ENCODE results near the gene EHHADH.
A peak's percentile ranks its signal among the peaks of the same experiment; 100 is the strongest.

The EHHADH gene

DNA sequence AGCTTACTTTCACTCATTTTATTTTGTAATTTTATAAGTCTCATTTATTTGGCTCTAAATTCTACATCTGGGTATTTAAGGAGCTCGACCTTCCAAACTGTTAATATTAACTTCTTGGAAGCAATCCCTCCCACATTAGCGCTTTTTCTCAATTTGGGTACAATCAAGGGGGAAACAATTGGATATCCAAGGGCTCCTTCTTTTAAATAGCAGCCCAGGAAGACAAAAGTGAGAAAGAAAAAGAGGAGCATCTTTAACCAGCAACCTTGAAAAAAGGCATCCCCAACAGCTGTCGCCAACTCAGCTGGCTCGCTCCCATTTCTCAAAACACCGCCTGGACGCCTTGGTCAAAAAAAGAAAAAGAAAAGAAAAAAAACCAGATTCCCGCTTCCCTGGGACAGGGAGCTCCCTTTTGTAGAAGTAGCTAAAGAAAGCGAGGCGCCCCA lies 101.9 kb downstream of the EHHADH start:
- WGBS = 6% methylated on average over 7 of the region's 9 CpGs
- Histone ChIP-seq H2BK5ac (ENCODE audit: low read depth, low read length, poor library complexity, severe bottlenecking) (no peak overlapping the region), H3K18ac (ENCODE audit: low read depth in 1 of 2, low read length in 2 of 2) (no peak overlapping the region), H3K9me3 (ENCODE audit: control insufficient read depth, low read length) (no peaks in the 10 kb centered on the region), H3K4me1 (ENCODE audit: control insufficient read depth, insufficient read depth, low read depth, low read length) (peaks cover 17% of the 10 kb centered on the region), H4K91ac (ENCODE audit: low read length) (no peak overlapping the region), H2AK5ac (ENCODE audit: low read length, severe bottlenecking) (no peak overlapping the region), H2BK15ac (ENCODE audit: low read depth, poor library complexity, severe bottlenecking) (no peak overlapping the region), H2BK12ac (ENCODE audit: low read length in 2 of 2) (no peak overlapping the region), H3K14ac (ENCODE audit: low read length in 2 of 2) (no peak overlapping the region), H3K27ac (ENCODE audit: low read length, poor library complexity, severe bottlenecking) (no peak overlapping the region), H3K4me2 (ENCODE audit: low read length, poor library complexity, severe bottlenecking) (peak overlapping the region; percentile 78), H4K8ac (ENCODE audit: low read length) (no peak overlapping the region), H2BK120ac (ENCODE audit: low read depth, low read length) (no peak overlapping the region), H3K23ac (ENCODE audit: low read length in 2 of 2) (no peak overlapping the region), H3K9ac (ENCODE audit: low read length) (peak overlapping the region; percentile 81), H3K4me3 (ENCODE audit: insufficient read depth in 1 of 2, low read depth in 1 of 2, low read length in 2 of 2) (peak overlapping the region; percentile 80 to 90), H3K79me1 (replicated peaks; ENCODE audit: low read length, poor library complexity, severe bottlenecking) (no peaks in the 10 kb centered on the region), H3K27me3 (ENCODE audit: control insufficient read depth in 1 of 2, insufficient read depth in 1 of 2, low read length in 2 of 2) (peaks cover 13 to 15% of the 10 kb centered on the region in 2 experiments), H3K4ac (ENCODE audit: low read depth in 1 of 2, low read length in 2 of 2) (no peak overlapping the region), H3K36me3 (ENCODE audit: control insufficient read depth in 1 of 2, insufficient read depth in 2 of 2, low read depth in 1 of 2, low read length in 2 of 2) (no peaks in the 10 kb centered on the region), H2AFZ (ENCODE audit: low read depth, low read length) (peak overlapping the region; percentile 99)
- DNase-seq = no peak

DNA sequence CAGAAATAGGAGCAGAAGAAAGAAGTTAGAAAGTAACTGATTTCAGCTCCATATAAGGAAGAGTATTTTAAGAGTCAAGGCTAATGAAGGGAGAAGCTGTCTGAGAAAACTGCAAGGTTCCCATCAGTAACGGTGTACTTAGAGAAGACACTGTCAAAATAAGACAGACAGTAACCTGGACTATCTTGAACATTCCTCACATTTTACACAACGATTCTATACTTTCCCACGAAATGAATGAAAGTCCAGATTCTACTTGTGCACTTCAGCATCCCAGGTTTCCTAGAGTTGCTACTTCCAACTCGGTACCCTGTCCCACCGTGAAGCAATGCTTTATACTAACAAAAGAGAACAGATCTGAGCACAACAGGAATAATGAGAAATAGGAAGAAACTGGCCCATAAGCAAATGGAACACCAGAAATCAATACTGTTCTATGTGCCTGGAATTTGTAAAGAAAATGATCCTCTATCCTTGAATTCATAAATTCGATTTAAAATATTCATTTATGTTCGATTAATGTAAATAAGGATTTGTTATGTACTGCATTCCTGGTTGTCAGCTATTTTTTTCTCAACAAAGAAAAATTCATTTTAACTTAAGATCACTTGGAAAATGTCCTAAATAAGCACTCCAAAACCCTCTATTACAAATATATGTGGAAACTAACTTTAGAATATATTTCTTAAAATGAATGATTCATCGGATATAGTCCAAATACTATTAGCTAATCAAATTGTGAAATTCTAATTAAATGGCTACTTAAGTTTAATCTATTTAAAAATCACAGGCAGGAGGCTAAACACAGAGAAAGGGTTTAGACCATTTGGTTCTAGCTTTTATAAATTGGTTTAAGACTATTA lies 102.5 kb downstream of the EHHADH start:
- no peaks in the 10 kb centered on the region for H3K79me1 ChIP-seq (replicated peaks; ENCODE audit: low read length, poor library complexity, severe bottlenecking)

DNA sequence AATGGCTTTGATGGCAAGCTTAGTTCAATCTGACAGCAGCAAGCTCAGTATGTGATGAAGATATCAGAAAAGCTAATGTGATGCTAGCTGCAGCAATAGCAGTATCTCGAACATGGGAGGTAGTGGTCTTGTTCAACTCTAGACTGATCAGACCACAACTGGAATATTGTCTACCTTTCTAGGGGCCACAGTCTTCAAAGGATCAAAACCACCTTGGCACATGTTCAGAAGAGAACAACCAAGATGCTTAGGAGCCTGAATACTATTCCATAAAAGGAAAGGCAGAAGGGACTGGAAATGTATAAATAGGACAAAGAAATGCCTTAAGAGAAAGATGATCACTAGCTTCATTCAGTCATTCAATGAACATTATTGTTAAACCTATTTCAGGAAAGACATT lies 103.3 kb downstream of the EHHADH start:
- no peak overlapping the region for H3K18ac ChIP-seq (ENCODE audit: low read depth in 1 of 2, low read length in 2 of 2)
- H3K4me1 ChIP-seq (ENCODE audit: control insufficient read depth, insufficient read depth, low read depth, low read length) = peaks cover 17% of the 10 kb centered on the region
- no peak overlapping the region for H2BK12ac ChIP-seq (ENCODE audit: low read length in 2 of 2)
- no peak for DNase-seq
- no peak overlapping the region for H3K9ac ChIP-seq (ENCODE audit: low read length)
- no peak overlapping the region for H2BK5ac ChIP-seq (ENCODE audit: low read depth, low read length, poor library complexity, severe bottlenecking)
- H3K27me3 ChIP-seq (ENCODE audit: control insufficient read depth in 1 of 2, insufficient read depth in 1 of 2, low read length in 2 of 2) = peaks cover 11 to 13% of the 10 kb centered on the region in 2 experiments
- H3K79me1 ChIP-seq (replicated peaks; ENCODE audit: low read length, poor library complexity, severe bottlenecking) = no peaks in the 10 kb centered on the region
- WGBS = 100% methylated on average over 1 of the region's 1 CpG
- no peak overlapping the region for H2BK15ac ChIP-seq (ENCODE audit: low read depth, poor library complexity, severe bottlenecking)
- no peak overlapping the region for H2AK5ac ChIP-seq (ENCODE audit: low read length, severe bottlenecking)
- H4K8ac ChIP-seq (ENCODE audit: low read length) = no peak overlapping the region
- H3K36me3 ChIP-seq (ENCODE audit: control insufficient read depth in 1 of 2, insufficient read depth in 2 of 2, low read depth in 1 of 2, low read length in 2 of 2) = no peaks in the 10 kb centered on the region
- H2AFZ ChIP-seq (ENCODE audit: low read depth, low read length) = no peak overlapping the region
- H3K4me2 ChIP-seq (ENCODE audit: low read length, poor library complexity, severe bottlenecking) = no peak overlapping the region
- H3K4me3 ChIP-seq (ENCODE audit: insufficient read depth in 1 of 2, low read depth in 1 of 2, low read length in 2 of 2) = no peak overlapping the region
- H4K91ac ChIP-seq (ENCODE audit: low read length) = no peak overlapping the region
- H3K23ac ChIP-seq (ENCODE audit: low read length in 2 of 2) = no peak overlapping the region
- no peak overlapping the region for H3K4ac ChIP-seq (ENCODE audit: low read depth in 1 of 2, low read length in 2 of 2)
- H3K9me3 ChIP-seq (ENCODE audit: control insufficient read depth, low read length) = no peaks in the 10 kb centered on the region
- no peak overlapping the region for H2BK120ac ChIP-seq (ENCODE audit: low read depth, low read length)
- H3K27ac ChIP-seq (ENCODE audit: low read length, poor library complexity, severe bottlenecking) = no peak overlapping the region
- no peak overlapping the region for H3K14ac ChIP-seq (ENCODE audit: low read length in 2 of 2)

More for the DNA sequence above, 102.5 kb downstream of the EHHADH start:
- H2BK5ac ChIP-seq (ENCODE audit: low read depth, low read length, poor library complexity, severe bottlenecking) = no peak overlapping the region
- H3K23ac ChIP-seq (ENCODE audit: low read length in 2 of 2) = no peak overlapping the region
- H2BK15ac ChIP-seq (ENCODE audit: low read depth, poor library complexity, severe bottlenecking) = no peak overlapping the region
- H3K4me1 ChIP-seq (ENCODE audit: control insufficient read depth, insufficient read depth, low read depth, low read length) = peaks cover 17% of the 10 kb centered on the region
- H3K4me2 ChIP-seq (ENCODE audit: low read length, poor library complexity, severe bottlenecking) = no peak overlapping the region
- H2BK120ac ChIP-seq (ENCODE audit: low read depth, low read length) = no peak overlapping the region
- H2BK12ac ChIP-seq (ENCODE audit: low read length in 2 of 2) = no peak overlapping the region
- DNase-seq = no peak
- no peak overlapping the region for H2AK5ac ChIP-seq (ENCODE audit: low read length, severe bottlenecking)
- H3K27me3 ChIP-seq (ENCODE audit: control insufficient read depth in 1 of 2, insufficient read depth in 1 of 2, low read length in 2 of 2) = peaks cover 11 to 13% of the 10 kb centered on the region in 2 experiments
- H4K8ac ChIP-seq (ENCODE audit: low read length) = no peak overlapping the region
- peak overlapping the region; percentile 81 for H3K9ac ChIP-seq (ENCODE audit: low read length)
- H3K4me3 ChIP-seq (ENCODE audit: insufficient read depth in 1 of 2, low read depth in 1 of 2, low read length in 2 of 2) = peak overlapping the region in 1 of 2 experiments; percentile 90
- H3K4ac ChIP-seq (ENCODE audit: low read depth in 1 of 2, low read length in 2 of 2) = no peak overlapping the region
- no peak overlapping the region for H3K14ac ChIP-seq (ENCODE audit: low read length in 2 of 2)
- no peaks in the 10 kb centered on the region for H3K36me3 ChIP-seq (ENCODE audit: control insufficient read depth in 1 of 2, insufficient read depth in 2 of 2, low read depth in 1 of 2, low read length in 2 of 2)
- no peak overlapping the region for H3K18ac ChIP-seq (ENCODE audit: low read depth in 1 of 2, low read length in 2 of 2)
- H2AFZ ChIP-seq (ENCODE audit: low read depth, low read length) = no peak overlapping the region
- H4K91ac ChIP-seq (ENCODE audit: low read length) = no peak overlapping the region
- H3K9me3 ChIP-seq (ENCODE audit: control insufficient read depth, low read length) = no peaks in the 10 kb centered on the region
- H3K27ac ChIP-seq (ENCODE audit: low read length, poor library complexity, severe bottlenecking) = no peak overlapping the region
- 84% methylated on average over 5 of the region's 8 CpGs for WGBS

DNA sequence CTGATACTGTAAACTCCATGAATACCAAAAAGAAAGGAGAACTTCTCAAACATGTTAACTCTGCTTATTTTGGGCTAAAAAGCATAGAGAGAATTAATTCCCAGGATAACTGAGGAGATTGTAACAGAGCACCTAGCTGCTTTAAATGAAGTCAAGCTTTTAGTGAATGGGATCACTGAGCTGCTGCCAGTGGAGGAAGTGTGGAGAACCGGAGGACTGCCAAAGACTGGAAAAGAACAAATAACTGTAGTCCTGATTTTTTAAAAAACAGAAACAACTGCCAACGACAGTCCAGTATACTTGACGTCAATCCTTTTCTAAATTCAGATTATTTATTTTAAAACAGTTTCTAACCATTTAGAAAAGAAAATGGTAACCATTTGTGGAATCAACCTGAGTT lies 104.3 kb downstream of the EHHADH start:
- peaks cover 8 to 11% of the 10 kb centered on the region in 2 experiments for H3K27me3 ChIP-seq (ENCODE audit: control insufficient read depth in 1 of 2, insufficient read depth in 1 of 2, low read length in 2 of 2)
- H3K4ac ChIP-seq (ENCODE audit: low read depth in 1 of 2, low read length in 2 of 2) = no peak overlapping the region
- H2BK12ac ChIP-seq (ENCODE audit: low read length in 2 of 2) = no peak overlapping the region
- no peak overlapping the region for H2BK5ac ChIP-seq (ENCODE audit: low read depth, low read length, poor library complexity, severe bottlenecking)
- no peak overlapping the region for H4K91ac ChIP-seq (ENCODE audit: low read length)
- H3K79me1 ChIP-seq (replicated peaks; ENCODE audit: low read length, poor library complexity, severe bottlenecking) = no peaks in the 10 kb centered on the region
- no peak overlapping the region for H3K4me3 ChIP-seq (ENCODE audit: insufficient read depth in 1 of 2, low read depth in 1 of 2, low read length in 2 of 2)
- no peak overlapping the region for H2BK15ac ChIP-seq (ENCODE audit: low read depth, poor library complexity, severe bottlenecking)
- H3K4me2 ChIP-seq (ENCODE audit: low read length, poor library complexity, severe bottlenecking) = no peak overlapping the region
- no peak for DNase-seq
- H4K8ac ChIP-seq (ENCODE audit: low read length) = no peak overlapping the region
- peaks cover 17% of the 10 kb centered on the region for H3K4me1 ChIP-seq (ENCODE audit: control insufficient read depth, insufficient read depth, low read depth, low read length)
- H3K23ac ChIP-seq (ENCODE audit: low read length in 2 of 2) = no peak overlapping the region
- no peak overlapping the region for H3K14ac ChIP-seq (ENCODE audit: low read length in 2 of 2)
- no CpG with 5 or more reads among the region's 3 CpGs for WGBS
- no peak overlapping the region for H2BK120ac ChIP-seq (ENCODE audit: low read depth, low read length)
- no peaks in the 10 kb centered on the region for H3K9me3 ChIP-seq (ENCODE audit: control insufficient read depth, low read length)
- H3K18ac ChIP-seq (ENCODE audit: low read depth in 1 of 2, low read length in 2 of 2) = no peak overlapping the region
- no peak overlapping the region for H2AFZ ChIP-seq (ENCODE audit: low read depth, low read length)
- no peak overlapping the region for H3K9ac ChIP-seq (ENCODE audit: low read length)
- H3K27ac ChIP-seq (ENCODE audit: low read length, poor library complexity, severe bottlenecking) = no peak overlapping the region
- no peak overlapping the region for H2AK5ac ChIP-seq (ENCODE audit: low read length, severe bottlenecking)
- H3K36me3 ChIP-seq (ENCODE audit: control insufficient read depth in 1 of 2, insufficient read depth in 2 of 2, low read depth in 1 of 2, low read length in 2 of 2) = no peaks in the 10 kb centered on the region

Measured in mesenchymal stem cell (in vitro differentiated cells and primary cell).